Thyroid gland (tissue), 4 donors: ENCODE results near the gene AMPD3.

Experiments
- CTCF ChIP-seq, 6 experiments: fragments of 200-600 bp in 3 of 6; fragments of 450-650 bp in 3 of 6; sonication (generic) in 3 of 6; IDR thresholded peaks; one replicate each; pipeline ENCODE4 v1.5.1; 2016 to 2019; ENCODE audit warnings: antibody characterized with exemption in 6 of 6, mild to moderate bottlenecking in 2 of 6, inconsistent platforms in 1 of 6, moderate library complexity in 1 of 6
- POLR2A ChIP-seq, 2 donors: fragments of 450-650 bp; IDR thresholded peaks; one replicate each; pipeline ENCODE4 v1.6.1; 2017; ENCODE audit warnings: antibody characterized with exemption in 2 of 2, mild to moderate bottlenecking in 2 of 2, moderate library complexity in 1 of 2

- TF ChIP-seq POLR2A (IDR thresholded peaks at IDR 0.05) (no peak), CTCF (IDR thresholded peaks at IDR 0.05) (no peak)
Observed at GRCh38 chr11:10426475-10426874, 28.6 kb upstream of the AMPD3 start.
